Stimulated activated CD8-positive, alpha-beta memory T cell treated with anti-CD3 and anti-CD28 coated beads, Interleukin-15, amount 100 ng/mL, for 24 hours (primary cell): ENCODE data around the gene ACSL5.
A peak's percentile ranks its signal among the peaks of the same experiment; 100 is the strongest.
"Not testable (repeated sequence)": the region's sequence is repeated elsewhere in the genome, so short reads cannot be mapped to it uniquely, and the experiment has no call there.

Source experiments
- DNase-seq: peaks from one replicate; pipeline ENCODE4 v3.0.0-alpha.2; 2020; ENCODE audit warnings: low read depth

ACSL5 gene

DNA sequence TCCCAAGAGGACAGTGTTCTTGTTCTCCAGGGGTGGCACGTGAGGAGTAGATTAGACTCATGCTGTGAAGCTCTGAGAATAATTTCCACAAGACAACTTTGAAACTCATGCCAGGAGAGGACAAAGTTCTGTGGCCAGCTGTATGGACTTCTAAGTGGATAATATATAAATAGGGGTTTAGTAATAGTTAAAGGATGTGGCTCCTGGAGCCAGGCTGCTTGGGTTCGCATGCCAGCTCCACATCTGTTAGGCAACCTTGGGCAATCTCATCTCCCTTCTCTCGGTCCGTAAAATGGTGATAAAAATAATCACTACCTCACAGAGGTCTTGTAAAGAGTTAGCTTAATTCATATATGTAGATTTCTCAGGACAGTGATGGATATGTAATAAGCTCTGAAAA lies 35.8 kb downstream of the ACSL5 start:
- no peak for DNase-seq

DNA sequence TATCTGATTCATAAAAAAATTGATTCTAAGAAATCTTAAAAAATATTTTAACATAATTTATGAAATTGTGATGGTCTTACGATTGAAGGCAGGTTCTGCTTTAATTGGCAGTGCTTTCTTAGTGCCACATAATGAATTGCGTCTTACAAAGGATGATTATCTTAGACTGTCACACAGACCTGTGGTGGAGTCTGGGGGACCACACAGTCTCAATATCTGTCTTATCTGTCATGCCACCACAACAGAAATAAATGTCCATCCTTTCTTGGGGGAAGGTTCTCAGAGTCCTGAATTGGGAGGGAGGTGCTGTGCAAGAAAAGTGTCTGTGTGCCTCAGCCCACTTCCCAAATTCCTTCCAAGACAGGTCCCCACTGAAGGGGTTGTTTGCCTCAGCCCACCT lies 38.8 kb downstream of the ACSL5 start:
- DNase-seq: no peak

DNA sequence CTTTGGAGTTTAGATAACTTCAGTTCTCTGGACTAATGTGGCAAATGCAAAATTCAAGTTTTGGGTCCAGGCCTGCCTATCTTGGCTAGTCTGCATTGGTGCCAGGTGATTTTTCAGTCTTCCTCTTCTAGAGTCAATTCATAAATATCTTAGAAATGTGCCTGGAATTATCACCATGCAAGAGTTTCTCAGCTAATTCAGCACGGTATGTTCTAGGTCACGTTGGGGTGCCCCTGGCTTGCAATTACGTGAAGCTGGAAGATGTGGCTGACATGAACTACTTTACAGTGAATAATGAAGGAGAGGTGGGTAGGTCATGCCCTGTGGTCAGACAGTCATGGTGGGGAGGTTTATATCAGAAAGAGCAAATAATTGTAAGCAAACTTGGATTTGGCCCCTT lies 47.8 kb downstream of the ACSL5 start:
- no peak for DNase-seq

DNA sequence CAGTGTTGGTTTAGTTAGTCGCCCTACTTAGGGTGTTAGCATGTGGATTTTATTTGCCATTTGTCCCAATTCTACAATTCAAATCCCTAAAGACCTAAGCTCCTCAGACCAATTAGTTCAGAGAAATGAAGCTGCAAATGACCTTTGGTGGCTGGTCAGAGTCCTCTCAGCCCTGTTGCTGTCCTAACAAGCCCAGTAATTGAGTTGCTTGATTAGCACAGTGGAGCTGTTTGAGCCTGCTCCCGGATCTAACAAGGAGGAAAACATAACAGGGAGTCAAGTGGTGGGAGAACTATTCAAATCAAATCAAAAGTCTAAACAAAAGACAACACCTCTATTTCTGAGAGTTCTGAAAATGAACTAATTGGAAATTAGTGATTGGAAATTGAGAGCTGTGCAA lies 50.7 kb downstream of the ACSL5 start:
- DNase-seq: no peak

DNA sequence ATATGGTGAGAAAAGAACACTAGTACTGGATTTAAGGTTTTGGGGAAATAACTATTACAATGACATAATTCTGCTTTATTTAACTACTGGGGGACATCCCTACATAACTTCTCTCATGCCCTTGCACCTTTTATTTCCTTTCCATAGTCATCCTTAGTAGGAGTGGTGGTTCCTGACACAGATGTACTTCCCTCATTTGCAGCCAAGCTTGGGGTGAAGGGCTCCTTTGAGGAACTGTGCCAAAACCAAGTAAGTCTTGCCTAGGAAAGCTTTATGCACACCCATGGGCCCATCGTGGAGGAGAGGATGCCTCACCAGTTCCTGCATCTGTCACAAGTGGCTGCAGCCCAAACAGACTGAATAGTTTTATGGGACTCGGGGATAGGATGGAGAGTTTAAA lies 52.2 kb downstream of the ACSL5 start:
- no peak for DNase-seq

DNA sequence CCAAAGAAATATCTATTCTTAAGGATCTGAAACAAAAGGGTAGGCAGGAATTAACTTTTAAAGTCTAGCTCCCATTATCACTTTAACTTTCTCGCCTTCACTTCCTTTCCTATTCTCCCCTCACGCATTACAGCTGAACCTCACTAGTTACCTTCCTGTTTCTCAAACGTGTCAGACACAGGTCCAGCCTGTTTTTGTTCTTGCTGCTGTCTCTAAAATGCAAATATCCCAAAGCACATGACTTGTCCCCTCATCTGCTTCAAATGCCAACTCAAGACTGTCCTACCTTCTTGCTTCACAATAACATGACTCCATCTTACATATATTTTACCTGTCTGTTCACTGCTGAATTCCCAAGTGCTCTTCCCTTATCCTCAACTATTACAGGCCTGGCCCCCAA lies 55.2 kb downstream of the ACSL5 start:
- no peak for DNase-seq

DNA sequence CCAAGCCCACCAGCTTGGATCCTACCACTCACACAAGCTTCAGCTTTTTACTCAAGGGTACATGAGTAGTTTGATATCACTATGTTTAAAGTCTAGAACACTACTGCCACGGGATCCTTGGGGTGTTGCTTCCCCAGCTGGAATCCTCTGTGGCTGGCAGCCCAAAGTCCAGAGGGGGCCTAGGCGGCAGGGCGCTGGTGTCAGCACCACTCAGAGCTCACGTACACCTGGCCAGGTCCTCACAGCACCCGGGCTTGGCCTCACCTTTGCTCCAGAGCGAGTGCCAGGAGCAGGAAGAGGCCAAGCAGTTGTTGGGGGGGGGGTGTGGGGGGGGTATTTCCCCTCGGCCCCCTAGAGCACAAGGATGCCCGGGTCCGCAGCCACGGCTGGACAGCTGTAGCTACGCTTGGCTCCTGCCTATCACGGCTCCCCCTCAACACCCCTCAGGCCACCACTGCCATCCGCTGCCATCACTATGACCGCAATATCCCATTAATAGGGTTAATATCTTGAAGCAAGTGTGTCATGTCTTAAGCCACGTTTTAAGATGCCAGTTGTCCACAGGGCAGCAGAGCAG lies 55.8 kb downstream of the ACSL5 start:
- DNase-seq: no peak

DNA sequence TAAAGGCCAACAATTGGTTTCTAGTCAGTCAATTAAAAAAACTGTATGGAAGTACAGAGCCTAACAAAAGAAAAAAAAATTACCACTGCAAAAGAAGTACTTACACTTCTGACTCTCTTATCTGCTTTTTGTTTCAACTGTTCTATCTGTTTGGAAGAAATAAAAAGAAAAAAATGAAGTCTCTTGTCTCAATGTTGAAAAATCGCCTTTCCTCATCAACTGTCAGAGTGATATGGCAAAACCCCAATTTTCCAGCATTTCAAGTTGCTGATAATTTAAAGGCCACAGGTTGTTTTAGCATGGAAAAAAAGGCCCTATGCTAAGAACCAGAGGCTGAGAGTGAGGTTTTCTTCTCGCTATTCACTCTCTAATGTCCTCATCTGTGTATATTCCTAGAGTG lies 59.2 kb downstream of the ACSL5 start:
- DNase-seq: no peak

DNA sequence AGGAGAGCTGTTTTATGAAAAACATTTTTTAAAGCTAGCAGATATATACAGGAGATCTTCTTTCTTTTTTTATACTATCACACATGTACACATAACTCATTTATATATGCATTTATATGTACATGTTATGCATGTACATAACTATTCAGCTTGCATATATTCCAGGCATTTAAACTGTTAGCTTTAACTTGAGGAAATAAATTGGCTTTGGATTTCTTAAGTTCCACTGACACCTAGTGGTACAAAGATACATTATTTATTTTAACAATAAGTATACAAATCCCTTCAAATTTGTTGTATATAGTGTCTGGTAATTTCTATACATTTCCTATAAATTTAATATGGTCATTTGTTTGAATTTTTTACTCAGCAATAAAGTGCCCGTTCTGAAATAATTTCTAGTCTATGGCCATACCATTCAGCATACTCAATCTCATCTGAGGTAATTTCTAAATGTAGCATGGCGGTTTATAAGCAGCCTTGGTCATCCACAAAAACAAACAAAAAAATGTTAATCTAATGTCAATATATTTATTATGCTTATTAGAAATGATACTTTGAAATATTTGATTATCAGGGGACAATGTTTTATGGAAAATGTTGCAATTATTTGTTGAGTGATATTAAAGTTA lies 61.2 kb downstream of the ACSL5 start:
- no peak for DNase-seq

DNA sequence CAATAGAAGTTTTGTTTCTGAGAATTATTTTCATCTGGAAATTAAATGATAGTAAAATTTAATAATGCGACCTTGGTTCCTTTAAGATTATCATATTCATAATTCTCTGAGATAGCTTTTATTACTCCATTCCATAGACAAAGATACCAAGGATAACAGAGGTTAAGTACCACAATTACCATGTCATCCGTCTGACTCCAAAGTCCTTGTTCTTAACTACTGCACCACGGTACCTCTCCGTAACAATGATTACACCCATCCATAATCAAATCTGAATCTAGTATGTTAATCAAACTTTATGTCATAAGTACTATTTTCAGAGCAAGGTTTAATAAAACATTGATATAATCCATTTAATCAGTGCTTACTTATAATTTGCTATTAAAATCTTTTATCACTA lies 64.4 kb downstream of the ACSL5 start:
- DNase-seq: no peak

DNA sequence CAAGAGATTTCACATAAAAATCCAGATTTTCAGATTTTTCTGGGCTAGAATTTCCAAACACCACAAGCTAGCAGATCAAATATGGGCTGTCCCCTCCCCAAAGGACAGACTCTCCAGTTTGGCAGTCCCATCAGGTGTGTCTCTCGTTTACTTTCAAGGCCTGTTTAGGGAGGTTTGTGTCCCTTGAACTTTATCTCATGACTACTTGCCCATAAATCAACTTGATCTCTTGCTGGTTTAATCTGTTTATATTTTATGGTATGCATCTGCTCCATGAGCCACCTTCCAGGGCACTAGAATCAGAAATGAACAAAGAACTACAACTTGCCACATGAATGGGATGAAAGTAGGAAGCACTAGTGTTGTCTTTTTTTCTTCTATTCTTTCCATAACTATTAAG lies 67.6 kb downstream of the ACSL5 start:
- no peak for DNase-seq

DNA sequence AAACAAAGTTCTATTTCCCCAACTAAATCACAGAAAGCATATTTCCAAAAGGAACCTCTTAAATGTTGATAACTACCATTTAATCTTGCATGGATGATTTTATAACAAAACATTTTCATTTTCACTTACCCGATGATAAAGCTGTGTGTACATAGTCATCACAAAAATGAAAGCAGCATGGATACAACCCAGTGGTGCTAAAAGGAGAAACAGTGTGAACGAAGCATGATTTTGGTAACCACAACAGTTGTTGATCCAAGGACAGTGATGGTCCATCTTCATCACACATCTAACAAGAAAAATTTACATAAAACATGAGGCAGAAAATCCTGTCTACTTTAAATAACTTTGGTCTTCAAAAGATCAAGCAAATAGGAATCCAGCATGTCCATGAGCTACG lies 68.1 kb downstream of the ACSL5 start:
- no peak for DNase-seq

DNA sequence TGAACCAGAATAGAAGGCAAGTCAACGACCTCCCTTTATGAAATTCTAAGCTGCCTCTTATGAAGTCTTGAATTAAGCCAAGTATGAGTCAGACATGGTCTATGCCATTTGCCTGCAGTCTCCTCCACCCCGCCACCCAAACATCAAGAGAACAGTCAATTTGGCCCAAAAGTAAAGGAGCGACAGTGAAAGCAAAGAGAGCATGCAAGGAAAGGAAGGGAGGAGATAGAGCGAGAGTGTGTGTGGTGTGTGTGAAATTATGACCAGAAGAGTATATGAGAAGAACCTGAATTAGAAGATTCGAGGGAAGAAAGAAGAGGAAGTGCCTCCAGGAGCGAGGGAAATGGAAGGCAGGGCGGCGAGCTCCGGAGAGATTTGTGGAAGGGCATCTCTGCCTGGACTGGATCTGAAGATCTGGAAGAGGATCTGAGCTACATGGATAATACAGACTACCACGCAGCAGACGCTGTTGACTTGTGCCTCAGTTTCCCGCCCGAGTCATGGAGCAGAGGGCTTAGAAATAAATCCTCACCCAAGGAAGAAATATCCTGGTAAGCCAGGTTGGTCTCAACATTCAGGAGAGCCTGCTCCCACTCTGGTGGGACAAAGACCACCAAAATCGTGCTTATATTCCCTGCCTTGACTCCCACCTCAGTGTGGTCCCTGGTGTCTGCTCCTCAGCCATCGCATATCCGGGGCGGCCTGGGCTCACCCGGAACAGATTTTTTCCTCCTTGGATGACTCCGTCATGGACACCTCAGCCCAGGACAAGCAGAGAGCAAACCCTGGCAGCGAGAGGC lies 72.3 kb downstream of the ACSL5 start:
- no peak for DNase-seq

DNA sequence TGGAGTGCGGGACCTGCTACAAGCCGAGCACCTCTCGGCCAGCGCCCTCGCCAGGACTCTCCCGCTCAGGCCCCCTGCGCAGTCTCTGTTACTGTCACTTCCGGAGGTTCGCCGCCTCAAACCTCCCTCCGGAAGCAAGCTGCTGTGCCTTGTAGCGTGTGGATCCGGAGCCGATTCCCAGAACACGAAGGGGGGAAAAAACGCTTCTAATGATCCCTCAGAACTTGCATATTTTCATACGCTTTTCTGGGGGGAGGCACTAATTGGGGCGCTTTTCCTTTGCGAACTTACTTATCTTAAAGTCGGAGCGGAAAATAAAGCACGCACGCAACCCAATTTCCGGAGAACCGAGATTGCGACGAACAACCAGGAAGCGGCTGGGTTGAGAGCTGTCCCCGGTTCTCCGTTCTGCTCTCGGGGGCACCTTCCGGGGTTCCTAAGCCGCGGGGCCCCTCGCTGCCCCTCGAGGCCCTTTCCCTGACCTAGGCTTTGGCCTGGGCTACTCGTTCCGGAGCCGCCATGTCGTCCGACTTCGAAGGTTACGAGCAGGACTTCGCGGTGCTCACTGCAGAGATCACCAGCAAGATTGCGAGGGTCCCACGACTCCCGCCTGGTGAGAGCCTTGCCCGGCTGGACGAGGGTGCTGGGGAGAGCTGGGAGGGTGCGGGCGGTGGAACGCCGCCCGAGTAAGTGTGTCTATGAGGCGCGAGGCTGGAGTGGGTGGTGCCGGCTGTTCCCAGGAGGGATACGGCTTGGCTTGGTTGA lies 73.1 kb downstream of the ACSL5 start, which contains the start of the genes VTI1A and ZDHHC6:
VTI1A (plus strand) TSS at position 361 of the 765 bp plus-strand sequence; CDS start at position 520, 159 bp downstream.
ZDHHC6 (minus strand) TSS at position 60 of the 765 bp plus-strand sequence. CDS start 1,478 bp downstream, outside the sequence.
- DNase-seq: peak; percentile 64

DNA sequence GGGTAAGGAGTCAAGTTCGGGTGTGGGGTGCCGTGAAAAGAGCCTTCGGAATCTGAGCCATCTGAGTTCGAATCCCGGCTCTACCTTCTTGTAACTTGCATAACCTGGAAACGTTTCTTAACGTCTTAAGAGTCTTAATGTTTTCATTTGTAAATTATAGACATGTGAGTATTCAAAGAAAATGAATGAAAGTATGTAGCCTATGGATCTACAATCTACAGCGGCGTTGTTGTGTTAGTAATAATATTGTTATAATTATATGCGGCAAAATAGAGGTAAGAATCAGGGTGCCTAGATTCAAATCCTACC lies 73.7 kb downstream of the ACSL5 start:
- DNase-seq: no peak

DNA sequence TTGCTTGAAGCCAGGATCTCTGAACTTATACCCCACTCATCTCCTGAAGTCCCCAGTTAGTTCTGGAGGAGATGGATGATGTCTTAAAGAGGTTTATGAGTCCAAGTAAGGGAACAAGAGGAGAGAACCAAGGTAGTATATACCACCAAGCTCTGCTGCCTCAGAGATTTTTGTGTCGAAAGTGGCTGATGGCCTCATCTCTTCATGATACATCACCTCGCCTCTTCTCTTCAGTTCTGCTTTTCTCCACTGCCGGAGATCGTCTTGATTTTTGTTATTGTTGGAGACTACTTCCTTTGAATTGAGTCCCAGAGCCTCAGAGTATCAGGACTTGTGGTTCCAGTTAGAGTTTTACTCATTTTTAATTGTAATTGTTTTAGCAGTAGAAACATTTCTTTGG lies 75.0 kb downstream of the ACSL5 start:
- no peak for DNase-seq

DNA sequence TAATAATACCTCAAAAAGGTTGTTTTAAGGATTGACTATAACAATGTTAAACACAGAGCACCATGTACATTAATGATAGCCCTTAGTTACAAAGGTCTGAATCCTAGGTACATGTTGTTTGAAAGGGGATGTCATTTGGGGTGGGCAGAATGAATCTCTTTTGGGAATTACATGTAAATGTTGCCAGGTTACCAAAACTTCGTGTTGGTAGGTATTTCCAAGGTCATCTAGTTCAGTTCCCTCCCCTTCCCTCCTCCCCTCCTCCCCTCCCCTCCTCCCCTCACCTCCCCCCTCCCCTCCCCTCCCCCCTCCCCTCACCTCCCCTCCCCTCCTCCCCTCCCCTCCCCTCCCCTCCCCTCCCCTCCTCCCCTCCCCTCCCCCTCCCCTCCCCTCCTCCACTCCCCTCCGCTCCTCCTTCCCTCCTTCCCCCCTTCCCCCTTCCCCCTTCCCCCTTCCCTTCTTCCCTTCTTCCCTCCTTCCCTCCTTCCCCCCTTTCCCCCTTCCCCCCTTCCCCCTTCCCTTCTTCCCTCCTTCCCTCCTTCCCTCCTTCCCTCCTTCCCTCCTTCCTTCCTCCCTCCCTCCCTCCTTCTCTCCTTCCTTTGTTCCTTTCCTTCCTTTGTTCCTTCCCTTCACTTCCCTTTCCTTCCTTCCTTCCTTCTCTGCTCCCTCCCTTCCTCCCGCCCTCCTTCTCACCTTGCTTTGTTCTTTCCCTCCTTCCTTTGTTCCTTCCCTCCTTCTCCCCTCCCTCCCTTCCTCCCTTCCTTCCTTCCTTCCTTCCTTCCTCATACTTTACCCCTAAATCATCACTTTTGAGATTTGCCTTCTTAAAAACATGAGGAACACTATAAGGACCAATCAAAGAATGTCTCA lies 81.2 kb downstream of the ACSL5 start:
- no peak for DNase-seq

DNA sequence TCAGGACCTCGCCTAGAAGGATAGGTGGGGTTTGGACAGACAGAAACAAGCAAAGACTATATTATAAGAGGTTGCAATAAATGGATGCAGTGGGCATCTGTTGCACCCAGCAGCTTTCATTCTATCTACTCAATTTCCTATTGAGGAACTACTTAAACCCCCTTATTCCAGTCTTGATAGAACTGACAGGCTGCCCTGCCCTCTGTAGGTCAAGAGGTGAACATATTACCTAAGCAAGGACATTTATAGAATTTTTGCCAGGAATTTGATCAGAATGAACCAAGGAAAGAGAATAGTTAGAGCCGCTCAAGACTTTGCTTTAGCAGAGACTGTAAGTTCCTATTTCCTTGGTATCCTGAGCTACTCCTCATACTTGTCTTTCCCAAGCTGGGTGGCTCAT lies 82.6 kb downstream of the ACSL5 start:
- no peak for DNase-seq

DNA sequence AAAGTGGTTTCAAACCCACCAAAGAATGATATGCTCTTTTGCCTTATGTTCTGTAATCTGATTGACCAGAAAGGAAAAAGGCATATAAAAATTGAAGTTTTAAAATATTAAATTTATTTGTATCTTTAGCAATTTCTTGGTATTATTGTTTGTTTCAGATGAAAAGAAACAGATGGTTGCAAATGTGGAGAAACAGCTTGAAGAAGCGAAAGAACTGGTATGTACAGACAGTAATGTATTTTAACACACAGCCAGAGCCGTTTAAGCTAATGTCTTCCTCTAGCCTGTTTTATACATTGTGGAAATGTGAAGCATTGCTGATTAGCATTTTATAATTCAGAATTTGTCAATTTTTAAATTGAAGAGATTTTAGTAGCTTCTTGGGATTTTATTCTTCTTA lies 86.5 kb downstream of the ACSL5 start:
- no peak for DNase-seq

DNA sequence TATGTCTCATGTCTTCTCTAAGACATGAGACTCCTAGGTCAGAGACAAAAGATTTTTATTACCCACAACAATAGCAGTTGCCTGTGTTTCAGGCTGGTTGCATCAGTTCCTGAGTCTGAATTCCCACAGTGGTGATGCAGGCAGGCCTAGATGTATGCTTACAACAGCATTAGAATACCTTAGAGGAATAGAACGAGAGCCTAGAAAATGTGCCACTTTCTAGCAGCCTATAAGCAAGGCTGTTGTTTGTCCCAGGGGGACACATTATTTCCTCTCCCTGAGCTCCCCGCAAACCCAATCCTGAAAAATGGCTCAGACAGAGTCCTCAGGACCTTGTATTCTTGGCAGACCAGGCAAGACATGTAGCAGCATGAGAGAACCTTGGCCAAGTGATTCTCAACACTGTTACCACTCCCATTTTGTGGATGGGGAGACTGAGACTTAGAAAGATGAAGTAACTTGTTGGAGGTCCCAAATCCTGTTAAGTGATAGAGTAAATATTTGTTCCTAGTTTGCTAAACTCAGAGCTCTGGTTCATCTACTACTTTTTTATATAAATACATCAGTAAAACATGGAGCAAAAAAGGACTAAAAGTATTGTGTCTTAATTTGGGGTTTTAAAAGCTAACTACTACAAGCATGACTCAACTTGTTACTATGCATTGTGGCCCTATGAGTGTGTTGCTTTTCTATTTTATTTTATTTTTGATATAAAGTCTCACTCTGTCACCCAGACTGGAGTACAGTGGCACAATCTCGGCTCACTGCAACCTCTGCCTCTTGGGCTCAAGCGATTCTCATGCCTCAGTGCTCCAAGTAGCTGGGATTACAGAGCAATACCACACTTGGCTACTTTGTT lies 87.3 kb downstream of the ACSL5 start:
- no peak for DNase-seq

DNA sequence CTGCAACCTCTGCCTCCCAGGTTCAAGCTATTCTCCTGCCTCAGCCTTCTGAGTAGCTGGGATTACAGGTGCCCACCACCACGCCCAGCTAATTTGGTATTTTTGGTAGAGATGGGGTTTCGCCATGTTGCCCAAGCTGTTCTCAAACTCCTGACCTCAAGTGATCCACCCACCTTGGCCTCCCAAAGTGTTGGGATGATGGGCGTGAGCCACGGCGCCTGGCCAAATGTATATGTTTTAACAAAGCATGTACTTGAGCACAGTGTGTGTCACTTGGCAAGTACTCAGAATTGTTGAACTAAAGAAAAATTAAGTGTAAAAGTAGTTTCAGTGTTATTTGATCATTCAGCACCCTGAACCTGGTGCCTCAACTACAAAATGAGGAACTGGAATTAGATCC lies 90.2 kb downstream of the ACSL5 start:
- DNase-seq: not testable (repeated sequence)
